ENCODE data around the gene CD93. TPM values are rescaled to one million over a fixed set of nuclear protein-coding genes. Genes with fewer than 3 reads are reported as not detected.

CD93 gene
- total RNA-seq, 1 donor from 2014 or later: not detected

DNA sequence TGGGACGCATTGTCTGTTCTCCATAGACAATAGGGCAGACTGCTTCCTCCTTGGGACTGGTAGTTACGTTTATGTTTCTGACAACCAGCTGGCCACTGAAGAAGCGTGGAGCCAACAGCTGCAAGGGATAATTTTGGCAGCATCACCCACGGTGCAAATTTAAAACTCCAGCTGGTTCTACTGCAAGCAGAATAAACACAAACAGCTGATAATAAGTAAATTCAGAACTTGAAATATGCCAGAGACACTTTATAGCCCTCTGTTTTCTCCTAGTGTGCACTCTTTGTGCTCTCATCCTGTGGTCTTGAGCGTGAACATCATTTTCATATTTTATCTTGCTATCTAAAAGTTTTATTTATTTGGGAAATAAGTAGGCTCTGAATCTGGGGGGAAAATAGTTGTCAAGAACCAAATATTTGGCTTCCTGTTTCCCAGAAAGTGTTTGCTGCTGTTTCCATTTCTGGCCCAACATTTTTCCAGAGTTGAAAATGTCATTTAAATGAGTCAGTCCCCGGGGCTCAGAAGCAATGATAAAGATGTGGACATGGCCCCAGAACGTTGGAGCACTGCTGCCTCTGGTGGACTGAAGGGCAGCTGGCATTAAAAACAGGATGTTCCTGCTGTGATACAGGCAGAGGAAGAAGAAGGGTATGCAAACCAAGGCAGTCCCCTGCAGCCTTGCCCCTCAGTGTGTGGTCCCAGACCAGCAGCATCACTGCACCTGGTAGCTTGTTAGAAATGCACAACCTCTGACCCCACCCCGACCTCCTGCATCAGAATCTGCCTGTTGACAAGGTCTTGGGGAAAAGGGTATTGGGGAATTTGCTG is 24.2 kb downstream of the CD93 start:
- H3K4me2 ChIP-seq: no peak overlapping the region
- peak; percentile 16 for DNase-seq (ENCODE audit: low spot score)
- H3K27ac Mint-ChIP-seq: no peak overlapping the region

DNA sequence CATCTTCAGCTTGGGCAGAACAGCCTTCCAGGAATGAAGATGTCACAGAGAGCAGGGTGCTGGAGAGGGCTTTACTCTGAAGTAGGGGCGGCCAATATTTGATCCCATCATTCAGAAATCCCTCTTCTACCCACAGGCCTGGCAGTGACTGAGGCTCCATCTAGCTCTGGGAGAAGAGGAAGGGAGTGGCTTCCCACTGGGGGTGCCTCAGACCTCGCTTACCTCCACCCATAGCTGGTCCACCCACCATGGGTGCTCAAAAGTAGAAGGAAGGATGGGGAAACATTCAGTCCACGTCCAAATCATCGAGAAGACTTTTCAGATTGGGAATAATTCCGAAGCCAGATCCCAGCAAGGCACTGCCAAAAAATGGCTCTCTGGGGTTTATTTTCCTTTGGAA is 24.9 kb downstream of the CD93 start:
- Histone ChIP-seq H3K27ac (no peak overlapping the region), H3K79me2 (ENCODE audit: low read depth) (no peaks in the 10 kb centered on the region), H2AFZ (replicated peaks) (no peak overlapping the region), H3K9ac (no peak overlapping the region), H3F3A (ENCODE audit: low read depth) (no peaks in the 10 kb centered on the region), H3K27me3 (no peaks in the 10 kb centered on the region), H3K4me1 (peaks cover 11% of the 10 kb centered on the region), H4K20me1 (ENCODE audit: low read depth) (no peaks in the 10 kb centered on the region), H3K36me3 (no peaks in the 10 kb centered on the region), H3K4me2 (no peak overlapping the region), H3K9me3 (ENCODE audit: low read depth) (no peaks in the 10 kb centered on the region), H3K4me3 (no peak overlapping the region)
- peaks cover 20% of the 10 kb centered on the region for H3K4me1 Mint-ChIP-seq
- H3K27me3 Mint-ChIP-seq (ENCODE audit: insufficient read depth, low read depth): peaks cover 6% of the 10 kb centered on the region
- H3K4me3 Mint-ChIP-seq: no peak overlapping the region
- no peak for DNase-seq (ENCODE audit: low spot score)
- no peaks in the 10 kb centered on the region for H3K36me3 Mint-ChIP-seq
- H3K9me3 Mint-ChIP-seq: no peaks in the 10 kb centered on the region
- no peak overlapping the region for H3K27ac Mint-ChIP-seq
- TF ChIP-seq, protein P1, sequence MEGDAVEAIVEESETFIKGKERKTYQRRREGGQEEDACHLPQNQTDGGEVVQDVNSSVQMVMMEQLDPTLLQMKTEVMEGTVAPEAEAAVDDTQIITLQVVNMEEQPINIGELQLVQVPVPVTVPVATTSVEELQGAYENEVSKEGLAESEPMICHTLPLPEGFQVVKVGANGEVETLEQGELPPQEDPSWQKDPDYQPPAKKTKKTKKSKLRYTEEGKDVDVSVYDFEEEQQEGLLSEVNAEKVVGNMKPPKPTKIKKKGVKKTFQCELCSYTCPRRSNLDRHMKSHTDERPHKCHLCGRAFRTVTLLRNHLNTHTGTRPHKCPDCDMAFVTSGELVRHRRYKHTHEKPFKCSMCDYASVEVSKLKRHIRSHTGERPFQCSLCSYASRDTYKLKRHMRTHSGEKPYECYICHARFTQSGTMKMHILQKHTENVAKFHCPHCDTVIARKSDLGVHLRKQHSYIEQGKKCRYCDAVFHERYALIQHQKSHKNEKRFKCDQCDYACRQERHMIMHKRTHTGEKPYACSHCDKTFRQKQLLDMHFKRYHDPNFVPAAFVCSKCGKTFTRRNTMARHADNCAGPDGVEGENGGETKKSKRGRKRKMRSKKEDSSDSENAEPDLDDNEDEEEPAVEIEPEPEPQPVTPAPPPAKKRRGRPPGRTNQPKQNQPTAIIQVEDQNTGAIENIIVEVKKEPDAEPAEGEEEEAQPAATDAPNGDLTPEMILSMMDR (IDR thresholded peaks at IDR 0.05): no peak
- TF ChIP-seq EZH2phosphoT487 (IDR thresholded peaks at IDR 0.05) (no peak), EZH2 (IDR thresholded peaks at IDR 0.05) (no peak)

More for the DNA sequence above, 24.2 kb downstream of the CD93 start:
- no peaks in the 10 kb centered on the region for H3K36me3 ChIP-seq
- Mint-ChIP-seq H3K4me3 (no peak overlapping the region), H3K4me1 (peaks cover 20% of the 10 kb centered on the region), H3K36me3 (no peaks in the 10 kb centered on the region), H3K9me3 (no peaks in the 10 kb centered on the region), H3K27me3 (ENCODE audit: insufficient read depth, low read depth) (peaks cover 6% of the 10 kb centered on the region)
- no peak overlapping the region for H3K4me3 ChIP-seq
- no peak overlapping the region for H3K27ac ChIP-seq
- H3K9ac ChIP-seq: no peak overlapping the region
- no peaks in the 10 kb centered on the region for H4K20me1 ChIP-seq (ENCODE audit: low read depth)
- H3F3A ChIP-seq (ENCODE audit: low read depth): no peaks in the 10 kb centered on the region
- no peaks in the 10 kb centered on the region for H3K79me2 ChIP-seq (ENCODE audit: low read depth)
- H3K9me3 ChIP-seq (ENCODE audit: low read depth): no peaks in the 10 kb centered on the region
- peaks cover 11% of the 10 kb centered on the region for H3K4me1 ChIP-seq
- H2AFZ ChIP-seq (replicated peaks): no peak overlapping the region
- no peaks in the 10 kb centered on the region for H3K27me3 ChIP-seq
- no peak for TF ChIP-seq EZH2 (IDR thresholded peaks at IDR 0.05)
- TF ChIP-seq, protein P1 (IDR thresholded peaks at IDR 0.05): peak; percentile 46

DNA sequence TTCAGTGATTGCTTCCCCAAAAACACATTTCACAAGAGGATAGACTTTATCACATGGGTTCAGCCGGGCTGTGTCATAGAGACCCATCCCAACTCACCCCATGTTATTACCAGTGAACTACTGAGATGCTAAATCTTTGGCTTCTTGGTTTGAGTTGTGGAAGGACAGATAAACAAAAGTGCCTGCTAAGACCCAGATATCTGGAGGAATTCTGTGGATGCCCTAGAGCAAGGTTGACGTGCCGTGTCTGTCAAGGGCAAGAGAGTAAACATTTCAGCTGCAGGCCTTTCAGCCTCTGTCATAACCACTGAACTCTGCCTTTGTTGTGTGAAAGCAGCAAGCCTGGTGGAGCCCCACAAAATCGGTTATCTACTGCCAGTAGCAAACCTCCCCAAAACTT is 25.5 kb downstream of the CD93 start:
- H3K4me3 Mint-ChIP-seq: no peak overlapping the region
- H3K36me3 ChIP-seq: no peaks in the 10 kb centered on the region
- H3K27ac Mint-ChIP-seq: no peak overlapping the region
- no peaks in the 10 kb centered on the region for H3K79me2 ChIP-seq (ENCODE audit: low read depth)
- H3K4me1 Mint-ChIP-seq: peaks cover 20% of the 10 kb centered on the region
- H3F3A ChIP-seq (ENCODE audit: low read depth): no peaks in the 10 kb centered on the region
- DNase-seq (ENCODE audit: low spot score): no peak
- no peak overlapping the region for H3K27ac ChIP-seq
- peaks cover 11% of the 10 kb centered on the region for H3K4me1 ChIP-seq
- no peaks in the 10 kb centered on the region for H4K20me1 ChIP-seq (ENCODE audit: low read depth)
- no peak overlapping the region for H2AFZ ChIP-seq (replicated peaks)
- H3K9ac ChIP-seq: no peak overlapping the region
- TF ChIP-seq EZH2 (IDR thresholded peaks at IDR 0.05) (no peak), EZH2phosphoT487 (IDR thresholded peaks at IDR 0.05) (no peak)
- TF ChIP-seq, protein P1 (IDR thresholded peaks at IDR 0.05): no peak
- H3K4me3 ChIP-seq: no peak overlapping the region
- H3K9me3 ChIP-seq (ENCODE audit: low read depth): no peaks in the 10 kb centered on the region
- no peak overlapping the region for H3K4me2 ChIP-seq
- no peaks in the 10 kb centered on the region for H3K9me3 Mint-ChIP-seq
- no peaks in the 10 kb centered on the region for H3K36me3 Mint-ChIP-seq
- no peaks in the 10 kb centered on the region for H3K27me3 ChIP-seq
- H3K27me3 Mint-ChIP-seq (ENCODE audit: insufficient read depth, low read depth): peaks cover 6% of the 10 kb centered on the region
